ENCODE data around the gene ATP8B2. TPM values are rescaled to one million over a fixed set of nuclear protein-coding genes. Genes with fewer than 3 reads are reported as not detected.
"Not testable (repeated sequence)": the region's sequence is repeated elsewhere in the genome, so short reads cannot be mapped to it uniquely, and the experiment has no call there.

ATP8B2 gene
- total RNA-seq, 2 donors from 2014 or later: 37.4 to 52.6 TPM

DNA sequence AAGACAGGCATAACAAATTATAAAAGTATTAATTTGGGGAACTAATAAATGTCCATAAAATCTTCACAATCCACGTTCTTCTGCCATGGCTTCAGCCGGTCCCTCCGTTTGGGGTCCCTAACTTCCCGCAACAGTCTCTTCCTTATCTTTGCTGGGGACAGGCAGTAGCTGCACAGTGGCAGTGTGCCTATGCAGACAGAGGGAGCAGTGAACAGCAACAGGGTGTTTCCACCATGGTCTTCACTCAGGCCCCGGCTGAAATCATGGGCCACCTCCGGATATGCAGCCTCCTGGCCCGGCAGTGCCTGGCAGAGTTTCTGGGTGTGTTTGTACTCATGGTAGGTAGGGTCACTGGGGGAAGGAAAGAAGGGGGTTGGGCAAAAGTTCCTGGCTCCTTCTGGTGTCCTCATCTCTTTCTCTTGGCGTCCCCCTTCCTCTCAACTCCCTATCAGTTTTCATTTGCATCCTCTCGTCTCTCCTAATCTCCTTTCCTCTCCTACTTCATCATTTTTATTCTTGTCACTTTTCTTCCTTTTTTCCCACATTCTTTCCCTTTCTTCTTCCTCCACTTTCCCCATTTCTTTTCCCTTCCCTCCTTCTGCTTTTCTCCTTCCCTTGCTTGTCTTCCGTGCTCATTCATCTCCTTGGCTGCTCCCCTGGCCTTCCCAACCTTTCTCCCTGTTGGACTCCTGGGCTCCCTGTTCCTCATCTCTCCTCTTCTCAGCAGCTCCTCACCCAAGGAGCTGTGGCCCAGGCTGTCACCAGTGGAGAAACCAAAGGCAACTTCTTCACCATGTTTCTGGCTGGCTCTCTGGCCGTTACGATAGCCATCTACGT is 12.9 kb upstream of the ATP8B2 start:
- not testable (repeated sequence) for H3K36me3 Mint-ChIP-seq (ENCODE audit: insufficient read depth in 2 of 2); DNase-seq; H3K27me3 Mint-ChIP-seq (ENCODE audit: low read depth); H3K4me3 Mint-ChIP-seq; ATAC-seq (replicated peaks in 1 of 2); H3K9me3 Mint-ChIP-seq; H3K27ac Mint-ChIP-seq
- peaks cover 13% of the 10 kb centered on the region for H3K4me1 Mint-ChIP-seq (ENCODE audit: low read depth)

GRCh38 chr1:154313066-154313356 is 12.3 kb upstream of the ATP8B2 start:
- Mint-ChIP-seq H3K27ac (no peak overlapping the region), H3K4me3 (no peak overlapping the region), H3K27me3 (ENCODE audit: low read depth) (no peaks in the 10 kb centered on the region), H3K36me3 (ENCODE audit: insufficient read depth in 2 of 2) (peaks cover 2 to 7% of the 10 kb centered on the region in 2 donors), H3K4me1 (ENCODE audit: low read depth) (peaks cover 7% of the 10 kb centered on the region), H3K9me3 (peaks cover 4 to 7% of the 10 kb centered on the region in 2 donors)
- no peak for ATAC-seq (replicated peaks in 1 of 2)
- DNase-seq: no peak

GRCh38 chr1:154314226-154314625 is 11.1 kb upstream of the ATP8B2 start:
- not testable (repeated sequence) for H3K36me3 Mint-ChIP-seq (ENCODE audit: insufficient read depth in 2 of 2); DNase-seq; ATAC-seq (replicated peaks in 1 of 2)

DNA sequence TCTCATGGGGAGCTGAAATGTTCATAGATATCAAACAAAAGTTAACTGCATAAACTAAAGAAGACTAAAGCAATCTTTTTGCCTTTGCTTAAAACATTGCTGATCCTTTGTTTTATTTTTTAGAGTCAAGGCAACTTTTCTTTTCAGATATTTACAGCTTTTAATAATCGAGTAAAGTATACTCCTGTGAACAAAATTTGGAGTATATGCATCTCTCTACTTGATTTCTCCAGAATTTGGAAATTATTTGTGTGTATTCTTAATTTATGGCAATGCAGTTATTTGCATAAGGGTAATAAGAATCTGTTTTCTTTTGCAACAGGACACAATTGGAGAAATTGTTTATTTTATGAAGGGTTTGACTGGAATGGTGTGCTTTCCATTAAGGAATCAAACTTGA is 8.6 kb upstream of the ATP8B2 start:
- H3K36me3 Mint-ChIP-seq (ENCODE audit: insufficient read depth in 2 of 2): peaks cover 4 to 8% of the 10 kb centered on the region in 2 donors
- H3K4me1 Mint-ChIP-seq (ENCODE audit: low read depth): no peaks in the 10 kb centered on the region
- H3K27me3 Mint-ChIP-seq (ENCODE audit: low read depth): no peaks in the 10 kb centered on the region
- H3K9me3 Mint-ChIP-seq: peaks cover 4 to 10% of the 10 kb centered on the region in 2 donors
- ATAC-seq (replicated peaks in 1 of 2) (no peak), DNase-seq (no peak)
- no peak overlapping the region for H3K27ac Mint-ChIP-seq
- no peak overlapping the region for H3K4me3 Mint-ChIP-seq

More at GRCh38 chr1:154314226-154314625, 11.1 kb upstream of the ATP8B2 start:
- H3K4me1 Mint-ChIP-seq (ENCODE audit: low read depth); H3K27me3 Mint-ChIP-seq (ENCODE audit: low read depth); H3K4me3 Mint-ChIP-seq; H3K27ac Mint-ChIP-seq: not testable (repeated sequence)
- peaks cover 4 to 10% of the 10 kb centered on the region in 2 donors for H3K9me3 Mint-ChIP-seq

DNA sequence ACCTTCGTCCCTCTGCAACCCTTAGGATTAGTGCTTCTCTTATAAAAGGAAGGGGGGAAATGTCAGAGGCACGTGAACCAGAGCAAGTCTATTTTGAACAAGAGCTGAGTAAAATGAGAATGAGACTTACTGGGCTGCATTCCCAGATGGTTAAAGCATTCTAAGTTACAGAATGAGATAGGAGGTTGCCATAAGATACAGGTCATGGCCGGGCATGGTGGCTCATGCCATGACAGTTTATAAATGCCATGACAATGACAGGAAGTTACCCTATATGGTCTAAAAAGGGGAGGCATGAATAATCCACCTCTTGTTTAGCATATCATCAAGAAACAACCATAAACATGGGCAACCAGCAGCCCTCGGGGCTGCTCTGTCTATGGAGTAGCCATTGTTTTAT is 6.9 kb upstream of the ATP8B2 start:
- no peaks in the 10 kb centered on the region for H3K4me1 Mint-ChIP-seq (ENCODE audit: low read depth)

DNA sequence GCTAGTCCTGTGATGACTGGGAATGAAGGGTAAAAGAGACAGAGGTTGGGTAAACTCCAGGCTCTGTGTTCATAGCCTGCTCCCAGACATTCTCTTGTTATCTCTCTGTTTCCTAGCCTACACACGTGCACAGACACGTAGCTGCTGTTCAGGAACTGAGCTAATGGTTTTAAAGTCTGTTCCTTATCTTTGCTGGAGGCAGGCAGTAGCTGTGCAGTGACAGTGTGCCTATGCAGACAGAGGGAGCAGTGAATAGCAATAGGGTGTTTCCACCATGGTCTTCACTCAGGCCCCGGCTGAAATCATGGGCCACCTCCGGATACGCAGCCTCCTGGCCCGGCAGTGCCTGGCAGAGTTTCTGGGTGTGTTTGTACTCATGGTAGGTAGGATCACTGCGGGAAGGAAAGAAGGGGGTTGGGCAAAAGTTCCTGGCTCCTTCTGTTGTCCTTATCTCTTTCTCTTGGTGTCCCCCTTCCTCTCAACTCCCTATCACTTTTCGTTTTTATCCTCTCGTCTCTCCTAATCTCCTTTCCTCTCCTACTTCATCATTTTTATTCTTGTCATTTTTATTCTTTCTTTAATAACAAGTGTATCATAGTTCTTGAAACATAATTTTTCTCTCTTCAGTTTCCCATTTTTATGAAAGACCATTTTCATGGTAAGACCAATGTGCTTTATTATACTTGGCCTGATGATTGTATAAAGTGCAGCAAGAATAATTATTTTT is 4.3 kb upstream of the ATP8B2 start, which contains the start of gene AQP10:
Gene AQP10 (plus strand): TSS at position 212 of the 727 bp plus-strand sequence. CDS start 63 bp downstream, at position 275.
- peaks cover 4 to 10% of the 10 kb centered on the region in 2 donors for H3K9me3 Mint-ChIP-seq

More for the DNA sequence above, 6.9 kb upstream of the ATP8B2 start:
- H3K4me3 Mint-ChIP-seq: no peak overlapping the region
- H3K36me3 Mint-ChIP-seq (ENCODE audit: insufficient read depth in 2 of 2): peaks cover 4 to 8% of the 10 kb centered on the region in 2 donors
- ATAC-seq (replicated peaks in 1 of 2): no peak
- H3K27me3 Mint-ChIP-seq (ENCODE audit: low read depth): no peaks in the 10 kb centered on the region
- no peak overlapping the region for H3K27ac Mint-ChIP-seq
- H3K9me3 Mint-ChIP-seq: peaks cover 4 to 10% of the 10 kb centered on the region in 2 donors
- DNase-seq: no peak

GRCh38 chr1:154321609-154321934 is 3.8 kb upstream of the ATP8B2 start:
- not testable (repeated sequence) for H3K36me3 Mint-ChIP-seq (ENCODE audit: insufficient read depth in 2 of 2); DNase-seq; H3K27ac Mint-ChIP-seq; H3K27me3 Mint-ChIP-seq (ENCODE audit: low read depth); ATAC-seq (replicated peaks in 1 of 2); H3K9me3 Mint-ChIP-seq; H3K4me3 Mint-ChIP-seq
- H3K4me1 Mint-ChIP-seq (ENCODE audit: low read depth): peaks cover 15% of the 10 kb centered on the region

More for the DNA sequence above, 4.3 kb upstream of the ATP8B2 start, which contains the start of gene AQP10:
- no peaks in the 10 kb centered on the region for H3K27me3 Mint-ChIP-seq (ENCODE audit: low read depth)
- ATAC-seq (replicated peaks in 1 of 2): no peak
- H3K27ac Mint-ChIP-seq: no peak within 1 kb of the TSS
- no peak for DNase-seq
- peaks cover 4 to 8% of the 10 kb centered on the region in 2 donors for H3K36me3 Mint-ChIP-seq (ENCODE audit: insufficient read depth in 2 of 2)
- peaks cover 10% of the 10 kb centered on the region for H3K4me1 Mint-ChIP-seq (ENCODE audit: low read depth)
- no peak within 1 kb of the TSS for H3K4me3 Mint-ChIP-seq

DNA sequence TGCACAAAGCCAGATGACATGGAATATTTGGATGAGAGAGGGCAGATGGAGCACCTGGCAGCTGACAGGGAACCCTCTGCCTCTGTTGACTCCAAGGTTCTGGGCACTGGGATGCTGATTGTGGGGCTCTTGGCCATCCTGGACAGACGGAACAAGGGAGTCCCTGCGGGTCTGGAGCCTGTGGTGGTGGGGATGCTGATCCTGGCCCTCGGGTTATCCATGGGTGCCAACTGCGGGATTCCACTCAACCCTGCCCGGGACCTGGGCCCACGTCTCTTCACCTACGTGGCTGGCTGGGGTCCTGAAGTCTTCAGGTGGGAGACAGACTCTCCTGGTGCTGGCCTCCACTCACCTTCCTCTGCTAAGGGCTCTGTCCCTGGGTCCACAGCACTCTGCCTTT is 1.8 kb upstream of the ATP8B2 start:
- no peak for DNase-seq

GRCh38 chr1:154324241-154324640 is 1.1 kb upstream of the ATP8B2 start:
- Mint-ChIP-seq H3K36me3 (ENCODE audit: insufficient read depth in 2 of 2) (no peaks in the 10 kb centered on the region), H3K4me3 (peak overlapping the region; percentile 91 to 96), H3K9me3 (no peaks in the 10 kb centered on the region), H3K4me1 (ENCODE audit: low read depth) (peaks cover 39% of the 10 kb centered on the region), H3K27me3 (ENCODE audit: low read depth) (no peaks in the 10 kb centered on the region), H3K27ac (peak overlapping the region; percentile 18)
- no peak for ATAC-seq (replicated peaks in 1 of 2)
- no peak for DNase-seq

More for the DNA sequence above, 1.8 kb upstream of the ATP8B2 start:
- no peaks in the 10 kb centered on the region for H3K9me3 Mint-ChIP-seq
- no peak overlapping the region for H3K4me3 Mint-ChIP-seq
- no peak for ATAC-seq (replicated peaks in 1 of 2)
- H3K36me3 Mint-ChIP-seq (ENCODE audit: insufficient read depth in 2 of 2): no peaks in the 10 kb centered on the region
- no peaks in the 10 kb centered on the region for H3K27me3 Mint-ChIP-seq (ENCODE audit: low read depth)
- H3K4me1 Mint-ChIP-seq (ENCODE audit: low read depth): peaks cover 34% of the 10 kb centered on the region
- H3K27ac Mint-ChIP-seq: no peak overlapping the region

GRCh38 chr1:154325583-154326545 is 539 bp downstream of the ATP8B2 start:
- Mint-ChIP-seq H3K27me3 (ENCODE audit: low read depth) (no peaks in the 10 kb centered on the region), H3K27ac (peak overlapping the region; percentile 79), H3K4me1 (ENCODE audit: low read depth) (peaks cover 55% of the 10 kb centered on the region), H3K4me3 (peak overlapping the region; percentile 91 to 96), H3K36me3 (ENCODE audit: insufficient read depth in 2 of 2) (no peaks in the 10 kb centered on the region), H3K9me3 (no peaks in the 10 kb centered on the region)
- peak; percentile 10 to 20 for ATAC-seq (replicated peaks in 1 of 2)
- DNase-seq: peak; percentile 56 to 57

DNA sequence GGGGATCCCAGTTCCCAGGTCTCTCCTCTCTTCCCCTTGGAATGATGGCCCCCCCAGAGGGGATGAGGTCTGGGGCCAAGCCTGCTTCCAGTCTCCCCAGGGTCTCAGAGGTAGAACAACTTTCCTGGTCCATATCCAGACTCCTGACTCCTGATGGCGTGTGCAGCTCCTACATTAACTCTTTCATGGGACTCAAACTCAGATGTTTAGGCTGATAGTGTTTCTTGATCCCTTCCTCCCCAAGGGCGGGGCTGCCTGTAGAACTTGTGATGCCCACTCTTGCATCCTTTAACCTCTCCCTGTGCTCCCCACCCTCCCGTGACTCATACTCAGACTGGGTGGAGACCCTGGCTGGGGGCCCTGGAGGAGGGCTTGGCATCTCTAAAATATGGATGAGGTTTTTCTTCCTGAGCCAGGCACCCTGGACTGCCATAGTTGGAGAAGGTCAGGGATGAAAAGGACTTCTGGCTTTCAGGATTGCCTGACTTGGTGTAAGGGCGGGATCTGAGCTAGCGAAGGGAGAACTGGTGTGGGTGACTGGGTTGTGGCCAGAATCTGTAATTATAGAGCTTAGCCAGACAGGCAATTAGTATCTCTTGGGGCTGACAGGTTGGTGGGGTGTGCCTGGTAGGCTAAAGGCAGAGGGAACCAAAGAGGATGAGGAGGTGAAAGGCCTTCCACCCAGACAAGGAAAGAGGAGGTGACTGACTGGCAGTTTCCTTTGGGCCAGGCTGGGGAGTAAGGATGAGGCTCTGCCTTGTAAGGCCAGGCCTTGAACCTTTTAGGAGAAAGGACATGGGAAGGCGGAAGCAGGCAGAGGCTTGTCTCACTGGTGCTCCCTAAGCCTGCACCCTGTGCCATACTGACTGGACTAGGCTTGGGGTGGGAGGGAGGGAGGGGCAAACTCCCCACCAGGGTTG is 1.5 kb downstream of the ATP8B2 start:
- H3K4me3 Mint-ChIP-seq: peak overlapping the region; percentile 91 to 96
- H3K27me3 Mint-ChIP-seq (ENCODE audit: low read depth): no peaks in the 10 kb centered on the region
- H3K27ac Mint-ChIP-seq: peak overlapping the region; percentile 21
- H3K4me1 Mint-ChIP-seq (ENCODE audit: low read depth): peaks cover 61% of the 10 kb centered on the region
- DNase-seq (peak in 1 of 2 donors; percentile 20), ATAC-seq (replicated peaks in 1 of 2) (no peak)
- no peaks in the 10 kb centered on the region for H3K9me3 Mint-ChIP-seq
- peaks cover 2% of the 10 kb centered on the region in 2 donors for H3K36me3 Mint-ChIP-seq (ENCODE audit: insufficient read depth in 2 of 2)
